ENCODE results near the gene EPOP.

The EPOP gene

GRCh38 chr17:38706505-38707216 lies 31.9 kb upstream of the EPOP start:
- DNase-seq (ENCODE audit: low read depth) = no peak
- peak overlapping the region; percentile 90 for H3K4me3 ChIP-seq (ENCODE audit: low read depth, low read length)

GRCh38 chr17:38705803-38706504 lies 31.2 kb upstream of the EPOP start:
- peak overlapping the region; percentile 90 for H3K4me3 ChIP-seq (ENCODE audit: low read depth, low read length)
- DNase-seq (ENCODE audit: low read depth) = no peak

GRCh38 chr17:38705523-38705802 lies 30.7 kb upstream of the EPOP start:
- peak overlapping the region; percentile 90 for H3K4me3 ChIP-seq (ENCODE audit: low read depth, low read length)
- DNase-seq (ENCODE audit: low read depth) = no peak

- no peak for DNase-seq (ENCODE audit: low read depth)
- H3K4me3 ChIP-seq (ENCODE audit: low read depth, low read length) = peak within 1 kb of the TSS; percentile 90
Observed at GRCh38 chr17:38704606-38705522, 30.1 kb upstream of the EPOP start, which contains the start of gene MLLT6. TSS of gene MLLT6 (plus strand) at chr17:38705273. CDS start at chr17:38705633, 360 bp downstream.

- H3K4me3 ChIP-seq (ENCODE audit: low read depth, low read length) = peak overlapping the region; percentile 90
- DNase-seq (ENCODE audit: low read depth) = no peak
Observed at GRCh38 chr17:38703742-38704605, 29.2 kb upstream of the EPOP start.

- no peak for DNase-seq (ENCODE audit: low read depth)
- H3K4me3 ChIP-seq (ENCODE audit: low read depth, low read length) = peak overlapping the region; percentile 90
Observed at GRCh38 chr17:38702916-38703741, 28.4 kb upstream of the EPOP start.

GRCh38 chr17:38702166-38702915 lies 27.6 kb upstream of the EPOP start:
- H3K4me3 ChIP-seq (ENCODE audit: low read depth, low read length) = peak overlapping the region; percentile 90
- DNase-seq (ENCODE audit: low read depth) = peak; percentile 48

- peak overlapping the region; percentile 90 for H3K4me3 ChIP-seq (ENCODE audit: low read depth, low read length)
- no peak for DNase-seq (ENCODE audit: low read depth)
Observed at GRCh38 chr17:38701504-38702165, 26.9 kb upstream of the EPOP start.

GRCh38 chr17:38698760-38699159 lies 24.0 kb upstream of the EPOP start:
- no peak overlapping the region for H3K4me3 ChIP-seq (ENCODE audit: low read depth, low read length)

GRCh38 chr17:38697061-38697820 lies 22.5 kb upstream of the EPOP start:
- DNase-seq (ENCODE audit: low read depth) = no peak
- no peak overlapping the region for H3K4me3 ChIP-seq (ENCODE audit: low read depth, low read length)

More at GRCh38 chr17:38698760-38699159, 24.0 kb upstream of the EPOP start:
- DNase-seq (ENCODE audit: low read depth) = no peak

GRCh38 chr17:38693700-38694329 lies 19.1 kb upstream of the EPOP start:
- peak; percentile 31 for DNase-seq (ENCODE audit: low read depth)
- no peak overlapping the region for H3K4me3 ChIP-seq (ENCODE audit: low read depth, low read length)

GRCh38 chr17:38691154-38691553 lies 16.4 kb upstream of the EPOP start:
- no peak overlapping the region for H3K4me3 ChIP-seq (ENCODE audit: low read depth, low read length)
- DNase-seq (ENCODE audit: low read depth) = no peak

GRCh38 chr17:38690386-38690785 lies 15.6 kb upstream of the EPOP start:
- DNase-seq (ENCODE audit: low read depth) = no peak
- H3K4me3 ChIP-seq (ENCODE audit: low read depth, low read length) = no peak overlapping the region

- DNase-seq (ENCODE audit: low read depth) = no peak
- no peak overlapping the region for H3K4me3 ChIP-seq (ENCODE audit: low read depth, low read length)
Observed at GRCh38 chr17:38687286-38687685, 12.5 kb upstream of the EPOP start.

- no peak for DNase-seq (ENCODE audit: low read depth)
- H3K4me3 ChIP-seq (ENCODE audit: low read depth, low read length) = no peak overlapping the region
Observed at GRCh38 chr17:38685491-38685890, 10.7 kb upstream of the EPOP start.

- DNase-seq (ENCODE audit: low read depth) = no peak
- H3K4me3 ChIP-seq (ENCODE audit: low read depth, low read length) = no peak overlapping the region
Observed at GRCh38 chr17:38681096-38681495, 6.3 kb upstream of the EPOP start.

Data from skeletal muscle cell (primary cell).